Activated CD4-positive, alpha-beta memory T cell treated with anti-CD3 and anti-CD28 coated beads, Interleukin-2, amount 10 ng/mL, durations not matched to agents 7 days and 5 days (primary cell): Measurements from ENCODE around the gene CACNA2D3. TPM values are rescaled to one million over a fixed set of nuclear protein-coding genes. Genes with fewer than 3 reads are reported as not detected.

ENCODE experiments used
- CTCF ChIA-PET: fragments of 350-600 bp; sonication (Branson Sonifier 250); formaldehyde crosslinking; loops from one replicate; lab custom pipeline; 2021; ENCODE audit warnings: antibody characterized with exemption, inconsistent platforms; lab: Charles Lee
- POLR2A ChIA-PET: fragments of 350-600 bp; sonication (Branson Sonifier 250); formaldehyde crosslinking; loops from one replicate; lab custom pipeline; 2021; ENCODE audit warnings: antibody characterized with exemption; lab: Charles Lee
- DNase-seq: peaks from one replicate; pipeline ENCODE4 v3.0.0-alpha.2; 2020
- H3K27ac Mint-ChIP-seq: one replicate; pipeline ENCODE4 v1.8.0; 2021; ENCODE audit warnings: mild to moderate bottlenecking, mixed read lengths
- H3K27me3 Mint-ChIP-seq: one replicate; pipeline ENCODE4 v1.8.0; 2021; ENCODE audit warnings: mixed read lengths
- H3K36me3 Mint-ChIP-seq: one replicate; pipeline ENCODE4 v1.8.0; 2021; ENCODE audit warnings: low read depth, mixed read lengths
- H3K4me1 Mint-ChIP-seq: one replicate; pipeline ENCODE4 v1.8.0; 2021; ENCODE audit warnings: mixed read lengths
- H3K4me3 Mint-ChIP-seq: one replicate; pipeline ENCODE4 v1.8.0; 2021; ENCODE audit warnings: mild to moderate bottlenecking, mixed read lengths
- H3K9me3 Mint-ChIP-seq: one replicate; pipeline ENCODE4 v1.8.0; 2021; ENCODE audit warnings: mixed read lengths
- total RNA-seq, 2 experiments: library from RNA; stranded (reverse); gene quantifications; one replicate each; pipeline ENCODE4 v1.2.3, GENCODE V29; 2021

The CACNA2D3 gene
- total RNA-seq, 2 experiments from 2014 or later: not detected

- no peak overlapping the region for H3K27ac Mint-ChIP-seq
- no peaks in the 10 kb centered on the region for H3K4me1 Mint-ChIP-seq
- CTCF ChIA-PET: no interaction called here
- H3K36me3 Mint-ChIP-seq: no peaks in the 10 kb centered on the region
- no peaks in the 10 kb centered on the region for H3K9me3 Mint-ChIP-seq
- H3K4me3 Mint-ChIP-seq: no peak overlapping the region
- H3K27me3 Mint-ChIP-seq: no peaks in the 10 kb centered on the region
- no peak for DNase-seq
- POLR2A ChIA-PET: no interaction called here
Measured at GRCh38 chr3:54906763-54907162, 784.4 kb downstream of the CACNA2D3 start.

- CTCF ChIA-PET: interaction anchor here (0.7 kb wide), 1 partner anchor 23 kb away, joined by 3 read pairs; no protein-coding TSS in a partner anchor
- H3K4me1 Mint-ChIP-seq: no peaks in the 10 kb centered on the region
- POLR2A ChIA-PET: no interaction called here
- DNase-seq: no peak
- no peaks in the 10 kb centered on the region for H3K27me3 Mint-ChIP-seq
- H3K9me3 Mint-ChIP-seq: no peaks in the 10 kb centered on the region
- H3K4me3 Mint-ChIP-seq: no peak overlapping the region
- H3K27ac Mint-ChIP-seq: no peak overlapping the region
- no peaks in the 10 kb centered on the region for H3K36me3 Mint-ChIP-seq
Measured at GRCh38 chr3:54909191-54909590, 786.8 kb downstream of the CACNA2D3 start.

- Mint-ChIP-seq H3K36me3 (no peaks in the 10 kb centered on the region), H3K27me3 (no peaks in the 10 kb centered on the region)
- no peak for DNase-seq
Measured at GRCh38 chr3:54914180-54914579, 791.8 kb downstream of the CACNA2D3 start.

GRCh38 chr3:54915181-54915580 is 792.8 kb downstream of the CACNA2D3 start:
- no peak overlapping the region for H3K4me3 Mint-ChIP-seq
- no peaks in the 10 kb centered on the region for H3K27me3 Mint-ChIP-seq
- H3K4me1 Mint-ChIP-seq: no peaks in the 10 kb centered on the region
- DNase-seq: no peak
- H3K36me3 Mint-ChIP-seq: no peaks in the 10 kb centered on the region
- CTCF ChIA-PET: no interaction called here
- H3K9me3 Mint-ChIP-seq: no peaks in the 10 kb centered on the region
- POLR2A ChIA-PET: no interaction called here
- no peak overlapping the region for H3K27ac Mint-ChIP-seq

More at GRCh38 chr3:54914180-54914579, 791.8 kb downstream of the CACNA2D3 start:
- POLR2A ChIA-PET: no interaction called here
- CTCF ChIA-PET: no interaction called here
- Mint-ChIP-seq H3K27ac (no peak overlapping the region), H3K4me3 (no peak overlapping the region), H3K4me1 (no peaks in the 10 kb centered on the region), H3K9me3 (no peaks in the 10 kb centered on the region)

- ChIA-PET CTCF (no interaction called here), POLR2A (no interaction called here)
- no peak for DNase-seq
- H3K9me3 Mint-ChIP-seq: no peaks in the 10 kb centered on the region
- no peaks in the 10 kb centered on the region for H3K4me1 Mint-ChIP-seq
- H3K36me3 Mint-ChIP-seq: no peaks in the 10 kb centered on the region
- no peak overlapping the region for H3K27ac Mint-ChIP-seq
- H3K27me3 Mint-ChIP-seq: no peaks in the 10 kb centered on the region
- no peak overlapping the region for H3K4me3 Mint-ChIP-seq
Measured at GRCh38 chr3:54915976-54916375, 793.6 kb downstream of the CACNA2D3 start.

- ChIA-PET CTCF (no interaction called here), POLR2A (no interaction called here)
- Mint-ChIP-seq H3K9me3 (no peaks in the 10 kb centered on the region), H3K36me3 (no peaks in the 10 kb centered on the region), H3K4me3 (no peak overlapping the region), H3K27ac (no peak overlapping the region), H3K4me1 (no peaks in the 10 kb centered on the region), H3K27me3 (no peaks in the 10 kb centered on the region)
- DNase-seq: no peak
Measured at GRCh38 chr3:54916732-54917131, 794.4 kb downstream of the CACNA2D3 start.

- no peak overlapping the region for H3K27ac Mint-ChIP-seq
- ChIA-PET CTCF (no interaction called here), POLR2A (no interaction called here)
- H3K36me3 Mint-ChIP-seq: no peaks in the 10 kb centered on the region
- no peak overlapping the region for H3K4me3 Mint-ChIP-seq
- H3K4me1 Mint-ChIP-seq: no peaks in the 10 kb centered on the region
- no peaks in the 10 kb centered on the region for H3K9me3 Mint-ChIP-seq
- no peaks in the 10 kb centered on the region for H3K27me3 Mint-ChIP-seq
- DNase-seq: no peak
Measured at GRCh38 chr3:54917174-54917573, 794.8 kb downstream of the CACNA2D3 start.

GRCh38 chr3:54917862-54918261 is 795.5 kb downstream of the CACNA2D3 start:
- Mint-ChIP-seq H3K4me3 (no peak overlapping the region), H3K4me1 (no peaks in the 10 kb centered on the region), H3K36me3 (no peaks in the 10 kb centered on the region), H3K27me3 (no peaks in the 10 kb centered on the region), H3K27ac (no peak overlapping the region), H3K9me3 (no peaks in the 10 kb centered on the region)
- ChIA-PET POLR2A (no interaction called here), CTCF (no interaction called here)
- DNase-seq: no peak

GRCh38 chr3:54918516-54918915 is 796.2 kb downstream of the CACNA2D3 start:
- Mint-ChIP-seq H3K27me3 (no peaks in the 10 kb centered on the region), H3K4me1 (no peaks in the 10 kb centered on the region)

GRCh38 chr3:54928046-54928770 is 805.9 kb downstream of the CACNA2D3 start, which contains the start of gene LRTM1:
TSS of gene LRTM1 (minus strand) at chr3:54928059. CDS start at chr3:54927911, 148 bp downstream.
- Mint-ChIP-seq H3K27ac (no peak within 1 kb of the TSS), H3K4me3 (no peak within 1 kb of the TSS), H3K9me3 (peaks cover 1% of the 10 kb centered on the region), H3K4me1 (no peaks in the 10 kb centered on the region), H3K27me3 (no peaks in the 10 kb centered on the region), H3K36me3 (no peaks in the 10 kb centered on the region)
- POLR2A ChIA-PET: no interaction called here
- no peak for DNase-seq
- CTCF ChIA-PET: no interaction called here

More at GRCh38 chr3:54918516-54918915, 796.2 kb downstream of the CACNA2D3 start:
- Mint-ChIP-seq H3K4me3 (no peak overlapping the region), H3K9me3 (peaks cover 5% of the 10 kb centered on the region), H3K36me3 (no peaks in the 10 kb centered on the region), H3K27ac (no peak overlapping the region)
- POLR2A ChIA-PET: no interaction called here
- CTCF ChIA-PET: no interaction called here
- DNase-seq: no peak

GRCh38 chr3:54931182-54931581 is 808.8 kb downstream of the CACNA2D3 start:
- POLR2A ChIA-PET: no interaction called here
- Mint-ChIP-seq H3K27me3 (no peaks in the 10 kb centered on the region), H3K36me3 (no peaks in the 10 kb centered on the region), H3K9me3 (no peaks in the 10 kb centered on the region), H3K4me1 (no peaks in the 10 kb centered on the region), H3K4me3 (no peak overlapping the region), H3K27ac (no peak overlapping the region)
- CTCF ChIA-PET: no interaction called here
- no peak for DNase-seq

- Mint-ChIP-seq H3K27ac (no peak overlapping the region), H3K4me1 (no peaks in the 10 kb centered on the region), H3K9me3 (no peaks in the 10 kb centered on the region), H3K4me3 (no peak overlapping the region), H3K27me3 (no peaks in the 10 kb centered on the region), H3K36me3 (no peaks in the 10 kb centered on the region)
- DNase-seq: no peak
- CTCF ChIA-PET: no interaction called here
- POLR2A ChIA-PET: no interaction called here
Measured at GRCh38 chr3:54932606-54933005, 810.3 kb downstream of the CACNA2D3 start.

- H3K27me3 Mint-ChIP-seq: no peaks in the 10 kb centered on the region
- POLR2A ChIA-PET: no interaction called here
- no peak overlapping the region for H3K27ac Mint-ChIP-seq
- H3K9me3 Mint-ChIP-seq: no peaks in the 10 kb centered on the region
- H3K36me3 Mint-ChIP-seq: no peaks in the 10 kb centered on the region
- no peaks in the 10 kb centered on the region for H3K4me1 Mint-ChIP-seq
- H3K4me3 Mint-ChIP-seq: no peak overlapping the region
- no peak for DNase-seq
- CTCF ChIA-PET: no interaction called here
Measured at GRCh38 chr3:54935869-54936268, 813.5 kb downstream of the CACNA2D3 start.

GRCh38 chr3:54936561-54936960 is 814.2 kb downstream of the CACNA2D3 start:
- no peak for DNase-seq
- ChIA-PET POLR2A (no interaction called here), CTCF (no interaction called here)
- no peak overlapping the region for H3K4me3 Mint-ChIP-seq
- no peaks in the 10 kb centered on the region for H3K4me1 Mint-ChIP-seq
- H3K27ac Mint-ChIP-seq: no peak overlapping the region
- H3K36me3 Mint-ChIP-seq: no peaks in the 10 kb centered on the region
- no peaks in the 10 kb centered on the region for H3K9me3 Mint-ChIP-seq
- H3K27me3 Mint-ChIP-seq: no peaks in the 10 kb centered on the region
